Measurements from ENCODE around the gene INPP4A.
A peak's percentile ranks its signal among the peaks of the same experiment; 100 is the strongest.

INPP4A gene

GRCh38 chr2:98476192-98476868, 31.7 kb downstream of the INPP4A start:
- no peak for DNase-seq (ENCODE audit: low spot score)

- DNase-seq (ENCODE audit: low spot score) = no peak
These were observed 32.4 kb downstream of the INPP4A start for GRCh38 chr2:98477036-98477435.

GRCh38 chr2:98477506-98477905, 32.8 kb downstream of the INPP4A start:
- no peak for DNase-seq (ENCODE audit: low spot score)

GRCh38 chr2:98478088-98478551, 33.5 kb downstream of the INPP4A start:
- DNase-seq (ENCODE audit: low spot score) = no peak

- DNase-seq (ENCODE audit: low spot score) = no peak
These were observed 34.2 kb downstream of the INPP4A start for GRCh38 chr2:98478907-98479306.

- no peak for DNase-seq (ENCODE audit: low spot score)
These were observed 34.7 kb downstream of the INPP4A start for GRCh38 chr2:98479371-98479770.

GRCh38 chr2:98479959-98480524, 35.4 kb downstream of the INPP4A start:
- peak; percentile 57 for DNase-seq (ENCODE audit: low spot score)

GRCh38 chr2:98480598-98480997, 35.9 kb downstream of the INPP4A start:
- DNase-seq (ENCODE audit: low spot score) = no peak

GRCh38 chr2:98482362-98482761, 37.7 kb downstream of the INPP4A start:
- DNase-seq (ENCODE audit: low spot score) = no peak

GRCh38 chr2:98483257-98483861, 38.7 kb downstream of the INPP4A start:
- no peak for DNase-seq (ENCODE audit: low spot score)

- no peak for DNase-seq (ENCODE audit: low spot score)
These were observed 39.5 kb downstream of the INPP4A start for GRCh38 chr2:98484121-98484557.

- no peak for DNase-seq (ENCODE audit: low spot score)
These were observed 40.2 kb downstream of the INPP4A start for GRCh38 chr2:98484652-98485452.

- DNase-seq (ENCODE audit: low spot score) = no peak
These were observed 40.7 kb downstream of the INPP4A start for GRCh38 chr2:98485453-98485755.

GRCh38 chr2:98486374-98486981, 41.8 kb downstream of the INPP4A start:
- no peak for DNase-seq (ENCODE audit: low spot score)

GRCh38 chr2:98487101-98487805, 42.6 kb downstream of the INPP4A start:
- DNase-seq (ENCODE audit: low spot score) = no peak

GRCh38 chr2:98487806-98488189, 43.1 kb downstream of the INPP4A start:
- DNase-seq (ENCODE audit: low spot score) = no peak

GRCh38 chr2:98488252-98488651, 43.6 kb downstream of the INPP4A start:
- no peak for DNase-seq (ENCODE audit: low spot score)

- DNase-seq (ENCODE audit: low spot score) = no peak
These were observed 44.8 kb downstream of the INPP4A start for GRCh38 chr2:98489486-98489885.

GRCh38 chr2:98489971-98490962, 45.6 kb downstream of the INPP4A start:
- DNase-seq (ENCODE audit: low spot score) = no peak

GRCh38 chr2:98492441-98492840, 47.8 kb downstream of the INPP4A start:
- no peak for DNase-seq (ENCODE audit: low spot score)

GRCh38 chr2:98494699-98495098, 50.0 kb downstream of the INPP4A start:
- no peak for DNase-seq (ENCODE audit: low spot score)

Measured in kidney capillary endothelial cell (primary cell).